DOHH2 (cell line): ENCODE measurements around the gene YTHDF1.

Experiments
- H3F3A ChIP-seq: fragments of 200-600 bp; sonication (generic), shearing (Covaris generic); 2 replicates; pipeline ENCODE4 v1.6.0; 2016; ENCODE audit warnings: antibody characterized with exemption, mild to moderate bottlenecking; ENCODE audit not compliant: control insufficient read depth, insufficient read depth
- H3K27ac ChIP-seq: fragments of 200-600 bp; sonication (generic); 2 replicates; pipeline ENCODE4 v1.5.1; 2014; ENCODE audit warnings: low read depth, mild to moderate bottlenecking, low read length, moderate library complexity
- H3K27me3 ChIP-seq: fragments of 200-600 bp; sonication (generic); 2 replicates; pipeline ENCODE4 v1.6.1; 2014; ENCODE audit warnings: mild to moderate bottlenecking, low read length, mixed read lengths; ENCODE audit not compliant: control insufficient read depth
- H3K36me3 ChIP-seq: fragments of 200-600 bp; sonication (generic); 2 replicates; pipeline ENCODE4 v1.6.1; 2014; ENCODE audit warnings: mild to moderate bottlenecking, low read length, moderate library complexity, mixed read lengths; ENCODE audit not compliant: control insufficient read depth
- H3K4me1 ChIP-seq: fragments of 200-600 bp; sonication (generic); 2 replicates; pipeline ENCODE4 v1.6.1; 2014; ENCODE audit warnings: mild to moderate bottlenecking, low read length, mixed read lengths; ENCODE audit not compliant: control insufficient read depth
- H3K4me2 ChIP-seq: fragments of 200-600 bp; sonication (generic); 2 replicates; pipeline ENCODE4 v1.6.0; 2014; ENCODE audit warnings: mild to moderate bottlenecking, low read length, moderate library complexity
- H3K4me3 ChIP-seq: fragments of 200-600 bp; sonication (generic); 2 replicates; pipeline ENCODE4 v1.5.1; 2014; ENCODE audit warnings: mild to moderate bottlenecking, low read length, mixed read lengths
- H3K79me2 ChIP-seq: fragments of 200-600 bp; sonication (generic); 2 replicates; pipeline ENCODE4 v1.6.1; 2014; ENCODE audit warnings: mild to moderate bottlenecking, low read length, mixed read lengths; ENCODE audit not compliant: control insufficient read depth
- H3K9me2 ChIP-seq: fragments of 200-600 bp; sonication (generic); replicated peaks from 2 replicates; pipeline ENCODE4 v1.6.1; 2014; ENCODE audit warnings: mild to moderate bottlenecking, low read length, mixed read lengths; ENCODE audit not compliant: control insufficient read depth
- H3K9me3 ChIP-seq: fragments of 200-600 bp; sonication (generic); 2 replicates; pipeline ENCODE4 v1.6.1; 2014; ENCODE audit warnings: antibody characterized with exemption, low read length, mixed read lengths; ENCODE audit not compliant: control insufficient read depth, insufficient read depth
- H4K20me1 ChIP-seq: fragments of 200-600 bp; sonication (generic); 2 replicates; pipeline ENCODE4 v1.6.0; 2014; ENCODE audit warnings: low read depth, mild to moderate bottlenecking, antibody characterized with exemption, low read length, moderate library complexity; ENCODE audit not compliant: control insufficient read depth, insufficient read depth
- EZH2phosphoT487 ChIP-seq: fragments of 200-600 bp; sonication (generic); IDR thresholded peaks from 2 replicates; pipeline ENCODE4 v1.6.1; 2017; ENCODE audit warnings: borderline replicate concordance, mild to moderate bottlenecking, antibody characterized with exemption, low read length, moderate library complexity, mixed read lengths
- TF ChIP-seq, protein P1 (sequence below): fragments of 200-600 bp; sonication (generic); IDR thresholded peaks from one replicate; pipeline ENCODE4 v1.5.1; 2014; ENCODE audit warnings: antibody characterized with exemption, mild to moderate bottlenecking, low read depth, low read length; ENCODE audit not compliant: poor library complexity, severe bottlenecking

Gene YTHDF1

DNA sequence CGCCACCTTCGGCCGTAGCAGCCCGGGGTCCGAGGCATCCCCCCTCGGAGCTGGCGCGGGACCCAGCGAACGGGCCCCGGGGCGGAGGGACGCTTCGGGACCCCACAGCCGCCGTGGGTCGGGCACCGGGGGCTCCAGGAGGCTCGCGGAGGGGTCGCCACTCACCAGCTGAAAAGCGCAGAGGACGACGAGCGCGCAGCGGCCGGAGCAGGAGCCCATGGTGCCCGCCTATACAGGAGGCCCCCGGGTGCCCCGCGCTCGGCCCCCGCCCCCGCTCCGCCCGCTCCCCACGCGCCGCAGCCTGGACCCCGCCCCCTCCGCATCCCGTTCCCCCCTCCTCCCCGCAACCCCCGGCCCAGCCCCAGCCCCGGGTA is 38.3 kb upstream of the YTHDF1 start, which contains the start of gene NKAIN4:
Gene NKAIN4, minus strand, starts transcription at position 232 of the 374 bp plus-strand sequence. Its CDS starts 13 bp downstream, at position 219.
- Histone ChIP-seq H3K27me3 (peaks cover 17% of the 10 kb centered on the region), H3K4me1 (no peaks in the 10 kb centered on the region), H3K4me2 (no peak within 1 kb of the TSS), H3K9me3 (no peaks in the 10 kb centered on the region), H4K20me1 (peaks cover 6% of the 10 kb centered on the region; the same call in 1 of the 2 replicates), H3K9me2 (no peaks in the 10 kb centered on the region), H3K27ac (no peak within 1 kb of the TSS), H3K36me3 (no peaks in the 10 kb centered on the region), H3K4me3 (no peak within 1 kb of the TSS), H3K79me2 (no peaks in the 10 kb centered on the region), H3F3A (no peaks in the 10 kb centered on the region)
- TF ChIP-seq, protein P1, sequence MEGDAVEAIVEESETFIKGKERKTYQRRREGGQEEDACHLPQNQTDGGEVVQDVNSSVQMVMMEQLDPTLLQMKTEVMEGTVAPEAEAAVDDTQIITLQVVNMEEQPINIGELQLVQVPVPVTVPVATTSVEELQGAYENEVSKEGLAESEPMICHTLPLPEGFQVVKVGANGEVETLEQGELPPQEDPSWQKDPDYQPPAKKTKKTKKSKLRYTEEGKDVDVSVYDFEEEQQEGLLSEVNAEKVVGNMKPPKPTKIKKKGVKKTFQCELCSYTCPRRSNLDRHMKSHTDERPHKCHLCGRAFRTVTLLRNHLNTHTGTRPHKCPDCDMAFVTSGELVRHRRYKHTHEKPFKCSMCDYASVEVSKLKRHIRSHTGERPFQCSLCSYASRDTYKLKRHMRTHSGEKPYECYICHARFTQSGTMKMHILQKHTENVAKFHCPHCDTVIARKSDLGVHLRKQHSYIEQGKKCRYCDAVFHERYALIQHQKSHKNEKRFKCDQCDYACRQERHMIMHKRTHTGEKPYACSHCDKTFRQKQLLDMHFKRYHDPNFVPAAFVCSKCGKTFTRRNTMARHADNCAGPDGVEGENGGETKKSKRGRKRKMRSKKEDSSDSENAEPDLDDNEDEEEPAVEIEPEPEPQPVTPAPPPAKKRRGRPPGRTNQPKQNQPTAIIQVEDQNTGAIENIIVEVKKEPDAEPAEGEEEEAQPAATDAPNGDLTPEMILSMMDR, result no peak
- no peak for TF ChIP-seq EZH2phosphoT487

DNA sequence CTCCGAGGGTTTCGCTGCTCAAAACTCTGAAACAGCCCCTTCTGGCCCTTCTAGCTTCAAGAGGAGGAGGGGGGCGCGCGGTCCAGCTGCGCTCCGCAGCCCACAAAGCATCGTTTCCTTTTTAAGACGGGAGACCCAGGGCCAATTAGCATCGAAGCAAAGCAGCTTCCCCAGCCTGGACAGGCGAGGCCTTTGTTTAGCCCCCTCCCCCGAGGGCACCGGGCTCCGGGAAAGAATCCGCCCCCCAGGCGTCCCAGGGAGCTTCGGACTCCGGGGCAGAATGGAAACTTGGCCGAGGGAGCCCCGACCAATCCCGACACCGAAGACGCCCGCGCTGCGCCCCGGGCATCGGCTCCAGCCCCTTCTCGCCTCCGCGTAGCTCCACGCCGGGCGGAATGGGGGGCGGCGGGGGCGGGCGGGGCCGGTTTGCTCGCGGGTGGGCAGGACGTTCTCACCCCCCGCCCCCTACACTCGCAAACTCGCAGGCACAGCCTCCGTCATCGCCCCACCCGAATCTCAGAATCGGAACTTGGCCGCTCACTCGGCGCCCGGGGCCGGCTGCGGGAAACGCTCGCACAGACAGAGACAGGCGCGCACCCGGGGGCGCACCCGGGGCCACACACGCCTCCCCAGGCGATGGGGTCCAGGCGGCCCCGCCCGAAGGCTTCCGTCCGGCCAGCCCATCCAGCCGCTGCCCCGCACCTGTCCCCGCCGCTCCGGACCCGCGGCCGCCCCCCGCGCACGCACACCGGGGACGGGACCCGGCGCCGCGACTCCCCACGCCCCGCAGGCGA is 37.7 kb upstream of the YTHDF1 start:
- no peak overlapping the region for H3K4me2 ChIP-seq
- H4K20me1 ChIP-seq, result peaks cover 6% of the 10 kb centered on the region; the same call in 1 of the 2 replicates
- no peaks in the 10 kb centered on the region for H3K36me3 ChIP-seq
- no peaks in the 10 kb centered on the region for H3K9me3 ChIP-seq
- no peaks in the 10 kb centered on the region for H3K9me2 ChIP-seq
- H3K27me3 ChIP-seq, result peaks cover 17% of the 10 kb centered on the region
- H3K4me1 ChIP-seq, result no peaks in the 10 kb centered on the region
- no peak overlapping the region for H3K27ac ChIP-seq
- no peak for TF ChIP-seq EZH2phosphoT487
- TF ChIP-seq, protein P1, result no peak
- H3K79me2 ChIP-seq, result no peaks in the 10 kb centered on the region
- H3K4me3 ChIP-seq, result no peak overlapping the region
- H3F3A ChIP-seq, result no peaks in the 10 kb centered on the region

DNA sequence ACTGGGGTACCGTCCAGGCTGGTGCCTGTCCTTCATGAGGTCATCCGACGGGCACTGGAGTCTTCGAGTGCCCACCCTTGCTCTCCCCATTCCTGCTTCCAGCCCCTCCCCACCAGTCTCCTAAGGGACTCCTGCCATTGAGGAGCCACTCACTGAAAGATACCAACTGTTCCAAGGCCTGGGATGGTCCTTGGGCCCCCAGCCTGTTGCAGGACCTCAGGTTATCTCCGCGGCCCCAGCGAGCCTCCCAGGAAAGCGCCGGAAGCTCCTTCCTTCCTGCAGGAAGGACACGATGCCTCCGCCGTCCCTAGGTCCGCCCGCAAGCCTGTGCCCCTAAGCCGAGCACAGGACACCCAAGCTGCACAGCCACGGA is 37.1 kb upstream of the YTHDF1 start:
- Histone ChIP-seq H4K20me1 (peaks cover 6% of the 10 kb centered on the region; the same call in 1 of the 2 replicates), H3K27me3 (peaks cover 17% of the 10 kb centered on the region), H3K27ac (no peak overlapping the region), H3K4me3 (no peak overlapping the region), H3K9me2 (no peaks in the 10 kb centered on the region), H3K36me3 (no peaks in the 10 kb centered on the region), H3F3A (no peaks in the 10 kb centered on the region), H3K9me3 (no peaks in the 10 kb centered on the region), H3K79me2 (no peaks in the 10 kb centered on the region), H3K4me2 (no peak overlapping the region), H3K4me1 (no peaks in the 10 kb centered on the region)
- TF ChIP-seq, protein P1, result no peak
- TF ChIP-seq EZH2phosphoT487, result no peak
